C4-2B (cell line): ENCODE data around the gene PXT1.
"Not testable (repeated sequence)": the region's sequence is repeated elsewhere in the genome, so short reads cannot be mapped to it uniquely, and the experiment has no call there.

Experiments
- H3K27ac ChIP-seq: fragments of 450-650 bp; 2 replicates; pipeline ENCODE4 v1.5.1; 2017
- ZFX ChIP-seq: fragments of 450-650 bp; IDR thresholded peaks from 2 replicates; pipeline ENCODE4 v1.6.1; 2017
- TF ChIP-seq, protein P1 (sequence below): fragments of 450-650 bp; conservative IDR thresholded peaks from 2 replicates; pipeline ENCODE4 v1.5.1; 2017; ENCODE audit warnings: mild to moderate bottlenecking

Gene PXT1, protein sequence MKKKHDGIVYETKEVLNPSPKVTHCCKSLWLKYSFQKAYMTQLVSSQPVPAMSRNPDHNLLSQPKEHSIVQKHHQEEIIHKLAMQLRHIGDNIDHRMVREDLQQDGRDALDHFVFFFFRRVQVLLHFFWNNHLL

DNA sequence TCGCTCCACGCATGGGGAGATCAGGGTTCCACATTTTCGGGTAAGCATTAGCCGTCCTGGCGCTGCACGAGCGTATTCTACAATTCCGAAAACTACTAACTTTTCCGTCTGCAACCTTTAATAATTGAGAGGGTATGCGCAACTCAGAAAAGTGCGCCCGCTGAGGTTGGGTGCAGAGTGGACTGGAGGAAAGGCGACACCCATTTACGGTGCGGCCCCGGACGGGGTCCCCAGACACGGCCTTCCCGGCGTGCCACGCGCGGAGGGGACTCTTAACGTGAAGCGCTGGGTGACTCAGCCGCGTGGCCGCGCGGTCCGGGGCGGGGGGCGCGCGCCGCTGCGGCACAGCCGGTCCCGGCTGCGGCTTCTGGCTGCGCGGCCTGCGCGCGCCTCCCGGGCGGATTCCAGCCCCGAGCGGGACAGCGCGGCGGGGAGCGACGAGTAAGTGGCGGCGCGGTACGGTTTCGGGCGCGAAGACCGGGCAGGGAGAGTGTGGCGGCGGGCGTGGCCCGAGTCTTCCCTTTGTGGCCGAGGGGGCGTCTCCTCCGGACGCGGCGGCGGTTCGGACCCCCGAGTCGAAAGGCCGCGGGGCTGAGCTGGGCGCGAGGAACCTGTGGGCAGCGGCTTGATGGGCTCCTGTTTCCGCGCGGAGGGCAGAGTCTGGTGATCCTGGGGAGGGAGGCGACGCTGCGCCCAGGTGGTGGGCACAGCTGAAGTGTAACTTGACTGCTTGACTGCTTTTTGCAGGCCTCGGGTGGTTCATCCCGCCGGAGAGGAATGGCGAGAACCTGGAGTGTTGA, at the start of gene PXT1, which contains the start of gene KCTD20:
Gene PXT1 (minus strand): TSS at position 184 of the 800 bp plus-strand sequence. CDS start 16,772 bp downstream, outside the sequence.
Gene KCTD20 (plus strand): TSS at position 330 of the 800 bp plus-strand sequence. CDS start 27,098 bp downstream, outside the sequence.
- TF ChIP-seq ZFX: peak; percentile 92
- TF ChIP-seq, protein P1, sequence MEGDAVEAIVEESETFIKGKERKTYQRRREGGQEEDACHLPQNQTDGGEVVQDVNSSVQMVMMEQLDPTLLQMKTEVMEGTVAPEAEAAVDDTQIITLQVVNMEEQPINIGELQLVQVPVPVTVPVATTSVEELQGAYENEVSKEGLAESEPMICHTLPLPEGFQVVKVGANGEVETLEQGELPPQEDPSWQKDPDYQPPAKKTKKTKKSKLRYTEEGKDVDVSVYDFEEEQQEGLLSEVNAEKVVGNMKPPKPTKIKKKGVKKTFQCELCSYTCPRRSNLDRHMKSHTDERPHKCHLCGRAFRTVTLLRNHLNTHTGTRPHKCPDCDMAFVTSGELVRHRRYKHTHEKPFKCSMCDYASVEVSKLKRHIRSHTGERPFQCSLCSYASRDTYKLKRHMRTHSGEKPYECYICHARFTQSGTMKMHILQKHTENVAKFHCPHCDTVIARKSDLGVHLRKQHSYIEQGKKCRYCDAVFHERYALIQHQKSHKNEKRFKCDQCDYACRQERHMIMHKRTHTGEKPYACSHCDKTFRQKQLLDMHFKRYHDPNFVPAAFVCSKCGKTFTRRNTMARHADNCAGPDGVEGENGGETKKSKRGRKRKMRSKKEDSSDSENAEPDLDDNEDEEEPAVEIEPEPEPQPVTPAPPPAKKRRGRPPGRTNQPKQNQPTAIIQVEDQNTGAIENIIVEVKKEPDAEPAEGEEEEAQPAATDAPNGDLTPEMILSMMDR: no peak
- peak within 1 kb of the TSS; percentile 96 for H3K27ac ChIP-seq

DNA sequence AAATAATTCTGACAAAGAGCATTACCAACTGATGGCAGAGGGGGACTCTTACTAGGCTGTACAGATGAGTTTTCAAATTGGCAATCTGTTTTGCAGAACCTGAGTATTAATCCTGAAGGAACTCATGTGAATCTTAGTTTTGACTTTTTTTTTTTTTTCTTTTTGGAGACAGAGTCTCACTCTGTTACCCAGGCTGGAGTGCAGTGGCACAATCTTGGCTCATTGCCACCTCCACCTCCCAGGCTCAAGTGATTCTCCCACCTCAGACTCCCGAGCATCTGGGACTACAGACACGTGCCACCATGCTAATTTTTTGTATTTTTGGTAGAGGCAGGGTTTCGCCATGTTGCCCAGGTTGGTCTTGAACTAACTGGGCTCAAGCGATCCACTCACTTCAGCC, 49.4 kb upstream of the PXT1 start:
- no peak overlapping the region for H3K27ac ChIP-seq
- TF ChIP-seq ZFX: no peak
- TF ChIP-seq, protein P1: no peak

DNA sequence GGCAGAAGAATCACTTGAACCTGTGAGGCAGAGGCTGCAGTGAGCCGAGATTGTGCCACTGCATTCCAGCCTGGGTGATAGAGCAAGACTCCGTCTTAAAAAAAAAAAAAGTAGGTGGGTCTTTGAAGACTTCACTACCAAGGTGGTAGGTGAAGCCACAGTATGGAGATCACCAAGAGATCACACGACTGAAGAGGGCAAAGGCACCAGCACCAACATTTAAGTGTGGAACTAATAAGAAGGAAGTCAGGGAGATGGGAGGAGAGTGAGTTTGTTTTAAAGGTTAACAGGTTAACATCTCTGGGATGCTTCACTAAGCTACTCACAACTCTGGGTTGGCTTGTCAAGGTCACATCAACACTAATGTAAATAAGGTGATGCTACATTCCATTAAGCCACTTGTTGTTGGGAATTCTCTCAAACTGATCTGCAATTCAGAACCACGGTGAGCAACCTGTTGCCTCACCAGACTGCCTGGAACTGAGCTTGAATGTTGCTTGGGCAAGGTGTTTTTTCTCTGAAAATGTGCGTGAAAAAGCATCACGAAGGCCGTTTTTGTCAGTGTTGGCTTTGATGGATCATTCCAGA, 48.8 kb upstream of the PXT1 start:
- no peak for TF ChIP-seq ZFX

DNA sequence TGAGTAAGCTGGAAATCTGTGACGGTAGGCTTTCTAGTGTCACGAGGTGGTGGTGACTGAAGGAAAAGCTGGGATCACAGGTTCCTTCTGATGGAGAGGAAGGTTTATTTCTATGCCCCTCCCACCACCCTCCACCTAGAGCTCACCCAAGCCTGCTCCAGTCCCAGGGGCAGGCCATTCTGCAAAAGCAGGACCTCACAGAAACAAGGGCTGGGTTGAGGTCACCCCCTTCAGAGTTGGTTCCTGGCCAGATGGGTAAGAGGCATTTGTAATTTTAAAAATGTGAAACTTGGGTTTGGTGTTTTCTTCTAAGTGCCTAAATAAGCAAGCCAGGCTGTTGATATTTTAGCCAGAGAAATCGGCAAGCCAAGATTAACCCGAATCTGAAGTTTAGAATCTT, 46.8 kb upstream of the PXT1 start:
- H3K27ac ChIP-seq: no peak overlapping the region
- TF ChIP-seq, protein P1: no peak
- no peak for TF ChIP-seq ZFX

More for the DNA sequence above, 48.8 kb upstream of the PXT1 start:
- no peak overlapping the region for H3K27ac ChIP-seq

DNA sequence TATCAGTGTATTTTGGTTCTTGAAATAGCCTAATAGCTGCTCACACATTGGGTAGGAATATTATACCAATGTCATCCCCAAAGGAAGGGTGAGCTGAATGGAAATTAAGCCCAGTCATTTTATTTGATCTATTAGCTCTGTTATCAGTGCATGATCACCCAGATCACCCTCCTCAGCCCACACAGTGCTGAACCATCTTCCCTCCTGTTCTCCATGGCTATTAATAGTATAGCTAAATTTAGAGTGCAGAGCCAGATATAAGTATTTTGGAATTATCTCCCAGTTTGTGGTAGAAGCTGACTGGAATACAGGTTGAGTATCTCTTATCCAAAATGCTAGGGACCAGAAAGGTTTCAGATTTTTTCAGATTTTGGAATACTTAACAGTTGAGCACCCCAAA, 45.6 kb upstream of the PXT1 start:
- TF ChIP-seq, protein P1: no peak
- TF ChIP-seq ZFX: no peak
- no peak overlapping the region for H3K27ac ChIP-seq

DNA sequence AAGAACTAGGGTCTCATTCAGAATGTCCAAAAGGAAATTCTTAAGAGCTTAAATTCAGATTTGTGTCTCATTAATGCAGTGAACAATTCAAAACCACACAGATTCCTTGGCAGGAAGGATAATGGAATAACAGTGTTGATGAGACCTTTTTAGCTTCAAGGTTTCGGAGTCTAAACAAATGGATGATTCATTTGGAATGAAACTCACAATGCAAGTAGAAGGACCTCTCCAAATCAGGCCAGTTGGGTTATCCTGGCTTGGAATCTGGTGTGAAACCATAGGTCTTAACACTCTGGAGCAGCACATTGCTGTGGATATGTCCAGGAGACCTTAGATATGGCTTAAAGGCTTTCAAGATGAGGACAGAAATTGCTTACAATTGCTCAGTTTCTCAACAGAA, 45.0 kb upstream of the PXT1 start:
- no peak for TF ChIP-seq ZFX
- TF ChIP-seq, protein P1: no peak
- no peak overlapping the region for H3K27ac ChIP-seq

DNA sequence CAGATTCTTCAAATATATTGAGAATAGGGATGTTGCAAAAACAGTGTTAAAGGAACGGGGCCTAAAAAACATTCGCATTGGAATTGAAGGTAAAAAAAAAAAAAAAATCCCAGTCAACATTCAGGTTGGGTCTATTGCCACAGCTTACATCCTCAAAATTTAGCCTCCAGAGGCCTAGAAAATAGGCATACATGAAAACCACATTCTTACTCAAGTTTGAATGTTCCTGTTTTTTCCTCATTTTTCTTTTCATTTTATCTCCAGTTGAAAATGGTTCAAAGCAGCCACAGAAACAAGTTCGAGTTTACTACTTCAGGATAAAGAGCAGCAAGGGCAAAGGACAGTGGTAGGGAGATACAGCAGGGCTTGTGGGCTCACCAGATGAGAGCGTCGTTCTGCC, 42.1 kb upstream of the PXT1 start:
- TF ChIP-seq, protein P1: no peak
- TF ChIP-seq ZFX: no peak
- no peak overlapping the region for H3K27ac ChIP-seq

DNA sequence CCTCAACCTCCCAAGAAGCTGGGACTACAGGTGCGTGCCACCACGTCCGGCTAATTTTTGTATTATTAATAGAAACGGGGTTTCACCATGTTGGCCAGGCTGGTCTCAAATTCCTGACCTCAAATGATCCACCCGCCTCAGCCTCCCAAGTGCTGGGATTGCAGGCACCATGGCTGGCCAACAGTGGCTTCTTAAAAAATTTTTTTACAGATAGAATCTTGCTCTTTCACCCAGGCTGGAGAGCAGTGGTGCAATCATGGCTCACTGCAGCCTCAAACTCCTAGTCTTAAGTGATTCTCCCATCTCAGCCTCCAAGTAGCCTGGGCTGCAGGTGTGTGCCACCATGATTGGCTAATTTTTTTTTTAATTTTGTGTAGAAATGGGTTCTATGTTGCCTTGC, 40.7 kb upstream of the PXT1 start:
- H3K27ac ChIP-seq: not testable (repeated sequence)
